HG03571 (cell line): ENCODE results near the gene RPP30.

Experiments used
- ATAC-seq: cut with Tn5 transposase; IDR thresholded peaks from one replicate; pipeline ENCODE4 v1.9.1; 2021; ENCODE audit not compliant: unreplicated experiment

Gene RPP30

GRCh38 chr10:90871766-90872647 lies at the start of gene RPP30:
Gene RPP30 (plus strand): TSS chr10:90871974. CDS start chr10:90871987, 13 bp downstream.
- ATAC-seq, result peak; percentile 98

- no peak for ATAC-seq
Measured at GRCh38 chr10:90822508-90822907, 49.3 kb upstream of the RPP30 start.

GRCh38 chr10:90832111-90832510 lies 39.7 kb upstream of the RPP30 start:
- ATAC-seq, result no peak

- ATAC-seq, result no peak
Measured at GRCh38 chr10:90834326-90834725, 37.4 kb upstream of the RPP30 start.

GRCh38 chr10:90837486-90837885 lies 34.3 kb upstream of the RPP30 start:
- no peak for ATAC-seq

GRCh38 chr10:90842725-90843124 lies 29.0 kb upstream of the RPP30 start:
- ATAC-seq, result no peak

- ATAC-seq, result no peak
Measured at GRCh38 chr10:90845726-90846125, 26.0 kb upstream of the RPP30 start.

- no peak for ATAC-seq
Measured at GRCh38 chr10:90846746-90847145, 25.0 kb upstream of the RPP30 start.

GRCh38 chr10:90847436-90847835 lies 24.3 kb upstream of the RPP30 start:
- no peak for ATAC-seq

GRCh38 chr10:90849956-90850749 lies 21.6 kb upstream of the RPP30 start:
- no peak for ATAC-seq

GRCh38 chr10:90855126-90855525 lies 16.6 kb upstream of the RPP30 start:
- ATAC-seq, result no peak

- ATAC-seq, result no peak
Measured at GRCh38 chr10:90856261-90856660, 15.5 kb upstream of the RPP30 start.

- ATAC-seq, result no peak
Measured at GRCh38 chr10:90856964-90857634, 14.7 kb upstream of the RPP30 start.

GRCh38 chr10:90857635-90858460 lies 13.9 kb upstream of the RPP30 start, which contains the start of gene HTR7:
Gene HTR7 (minus strand): TSS chr10:90858039. CDS start chr10:90857671, 368 bp downstream.
- peak; percentile 71 for ATAC-seq

GRCh38 chr10:90858461-90858968 lies 13.3 kb upstream of the RPP30 start:
- ATAC-seq, result no peak

- no peak for ATAC-seq
Measured at GRCh38 chr10:90859321-90859751, 12.4 kb upstream of the RPP30 start.

- no peak for ATAC-seq
Measured at GRCh38 chr10:90860790-90861189, 11.0 kb upstream of the RPP30 start.

GRCh38 chr10:90862908-90863514 lies 8.8 kb upstream of the RPP30 start:
- no peak for ATAC-seq

GRCh38 chr10:90865401-90865800 lies 6.4 kb upstream of the RPP30 start:
- no peak for ATAC-seq
